GM18909 (cell line): ENCODE results near the gene ANGPTL5.
"Not testable (repeated sequence)": the region's sequence is repeated elsewhere in the genome, so short reads cannot be mapped to it uniquely, and the experiment has no call there.

Experiments
- ATAC-seq: cut with Tn5 transposase; IDR thresholded peaks from one replicate; pipeline ENCODE4 v1.9.1; 2021; ENCODE audit warnings: mild to moderate bottlenecking; ENCODE audit not compliant: unreplicated experiment, poor library complexity

The ANGPTL5 gene

GRCh38 chr11:101894505-101894904 lies 21.8 kb downstream of the ANGPTL5 start:
- ATAC-seq: no peak

- no peak for ATAC-seq
Measured at GRCh38 chr11:101889767-101890166, 26.6 kb downstream of the ANGPTL5 start.

DNA sequence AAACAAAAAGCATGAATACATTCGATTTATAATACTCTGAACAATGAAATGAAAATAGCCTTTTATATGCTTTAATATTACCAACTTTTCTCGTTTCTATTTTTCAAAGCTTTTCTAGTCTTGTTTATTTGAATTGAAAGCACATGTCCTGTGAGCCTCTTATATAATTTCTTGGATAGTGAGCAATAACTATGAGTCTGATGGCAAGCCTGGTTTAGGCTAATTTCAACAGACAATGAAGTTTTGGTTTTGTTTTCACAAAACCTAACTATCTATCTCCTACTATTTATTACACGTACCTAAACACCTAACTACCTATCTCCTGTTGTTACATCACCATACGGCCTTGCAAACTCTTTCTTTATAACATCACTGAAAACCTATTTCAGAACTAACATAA lies 30.7 kb downstream of the ANGPTL5 start:
- ATAC-seq: no peak

DNA sequence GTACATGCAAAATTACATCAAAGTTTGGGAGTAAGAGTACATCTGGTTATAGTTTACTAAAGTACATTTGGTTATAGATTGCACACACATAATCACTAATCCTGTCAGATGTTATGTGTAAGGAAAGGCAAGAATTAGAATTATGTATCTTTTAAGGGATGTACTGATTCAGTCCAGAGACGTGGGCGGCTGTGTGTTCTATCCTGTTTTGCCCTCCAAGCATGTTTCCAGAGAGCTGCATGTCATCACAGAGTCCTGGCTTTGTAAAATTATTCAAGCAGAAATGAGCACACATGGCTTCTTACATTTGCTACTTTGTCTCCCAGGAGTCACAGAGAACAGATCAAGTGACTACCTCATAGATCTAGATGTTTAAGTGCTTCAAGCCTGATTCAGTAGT lies 34.7 kb downstream of the ANGPTL5 start:
- ATAC-seq: no peak

DNA sequence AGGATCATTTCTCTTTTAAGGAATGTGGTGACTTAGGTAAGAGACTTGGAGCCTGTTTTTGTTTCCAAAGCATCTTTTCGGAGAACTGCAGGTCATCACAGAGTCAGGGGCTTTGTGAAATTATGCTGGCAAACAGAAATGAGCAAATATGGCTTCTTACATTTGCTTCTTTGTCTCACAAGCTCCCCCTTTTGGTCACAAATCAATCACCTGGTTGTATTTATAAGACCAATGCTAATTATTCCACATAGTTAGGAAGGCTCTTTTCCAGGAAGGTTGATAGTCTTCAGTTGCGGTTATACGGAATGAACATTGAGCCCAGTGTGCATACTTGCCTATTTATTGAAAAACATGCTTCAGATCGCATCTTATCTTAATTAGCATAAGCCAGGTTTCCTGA lies 36.1 kb downstream of the ANGPTL5 start:
- ATAC-seq: peak; percentile 55

DNA sequence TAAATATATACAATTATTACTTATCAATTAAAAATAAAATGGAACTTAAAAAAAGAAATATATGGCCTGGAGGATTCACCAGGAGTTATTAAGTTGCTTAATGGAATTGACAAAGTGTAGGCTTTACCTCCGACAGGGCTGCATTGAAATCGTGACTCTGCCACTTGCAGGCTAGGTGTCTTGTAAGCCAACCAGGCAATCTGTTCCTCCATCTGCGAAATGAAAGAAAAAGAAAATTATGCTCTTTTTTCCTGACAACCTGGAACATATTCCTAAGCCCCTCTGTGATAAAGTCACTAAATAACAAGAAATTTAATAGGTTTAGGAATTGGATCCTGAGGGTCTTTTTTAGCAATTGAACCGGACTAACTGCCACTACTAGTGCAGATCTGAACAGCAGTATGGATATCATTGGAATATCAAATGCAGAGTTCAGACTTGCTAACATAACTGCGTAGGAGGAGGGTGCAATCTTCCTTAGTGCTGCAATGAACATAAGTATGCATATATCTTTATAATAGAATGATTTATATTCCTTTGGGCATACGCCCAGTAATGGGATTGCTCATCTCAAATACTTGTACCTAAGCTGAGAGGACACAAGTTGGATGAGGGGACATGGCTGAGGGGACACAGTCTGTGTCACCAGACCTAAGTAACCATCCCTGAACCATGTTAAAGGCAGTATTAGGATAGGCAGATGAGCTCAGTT lies 44.0 kb downstream of the ANGPTL5 start:
- ATAC-seq: no peak

DNA sequence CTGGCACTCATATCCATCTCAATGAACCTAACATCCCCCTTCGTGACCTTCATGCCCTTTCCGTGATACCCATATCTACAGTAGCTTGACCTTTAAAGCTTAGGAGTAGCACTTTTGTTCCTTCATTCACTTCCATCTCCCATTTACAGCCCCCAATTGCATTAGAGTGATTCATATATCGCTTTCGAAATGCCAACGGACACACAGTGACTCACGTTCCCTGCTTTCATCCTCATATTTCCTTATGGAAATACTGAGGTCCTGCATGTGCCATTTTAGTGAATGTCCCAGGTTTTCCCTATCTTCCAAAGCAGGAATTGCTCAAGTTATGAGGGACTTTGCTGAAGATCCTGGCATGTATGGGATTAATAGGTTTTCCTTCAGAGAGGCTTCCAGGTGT lies 45.8 kb downstream of the ANGPTL5 start:
- no peak for ATAC-seq

GRCh38 chr11:101867951-101868350 lies 48.4 kb downstream of the ANGPTL5 start:
- no peak for ATAC-seq

DNA sequence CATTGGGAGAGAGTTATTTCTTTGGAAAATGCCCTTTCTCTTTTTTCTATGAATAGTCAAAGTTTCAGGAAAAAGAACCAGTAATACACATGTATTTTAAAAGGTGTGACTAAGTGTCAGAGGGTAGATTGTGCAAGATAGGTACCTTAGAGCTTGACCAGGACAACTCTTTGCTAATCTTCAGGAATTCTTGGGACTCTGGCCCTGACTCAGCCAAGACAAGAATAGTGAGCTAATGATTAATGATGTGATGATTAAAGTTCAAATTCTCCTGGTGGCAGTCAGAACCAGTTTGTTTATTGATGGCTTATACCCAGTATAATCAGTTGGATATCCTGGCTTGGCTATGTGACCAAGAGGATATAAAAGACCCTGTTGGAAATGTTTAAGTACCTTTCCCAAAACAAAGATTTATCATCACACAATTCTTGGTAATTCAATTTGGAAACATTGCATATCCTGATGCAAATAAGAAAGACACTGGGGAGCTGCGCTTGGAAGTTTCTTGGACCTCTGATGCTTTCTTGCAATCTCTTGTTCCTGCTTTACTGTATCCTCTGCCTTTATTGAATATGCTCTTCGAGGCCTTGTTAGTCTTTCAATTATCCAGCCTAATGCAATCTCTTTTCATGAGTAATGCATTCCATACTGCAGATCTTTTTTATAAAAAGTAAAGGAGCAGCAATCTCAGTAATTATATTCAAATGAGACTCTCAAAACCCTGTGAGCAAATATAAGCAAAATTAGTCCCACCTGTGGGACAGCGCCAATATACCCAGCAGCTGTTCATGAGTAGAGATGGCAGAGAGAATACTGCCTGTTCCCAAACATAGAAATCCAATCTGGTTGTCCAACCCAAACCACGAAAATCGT lies 49.5 kb downstream of the ANGPTL5 start:
- no peak for ATAC-seq

DNA sequence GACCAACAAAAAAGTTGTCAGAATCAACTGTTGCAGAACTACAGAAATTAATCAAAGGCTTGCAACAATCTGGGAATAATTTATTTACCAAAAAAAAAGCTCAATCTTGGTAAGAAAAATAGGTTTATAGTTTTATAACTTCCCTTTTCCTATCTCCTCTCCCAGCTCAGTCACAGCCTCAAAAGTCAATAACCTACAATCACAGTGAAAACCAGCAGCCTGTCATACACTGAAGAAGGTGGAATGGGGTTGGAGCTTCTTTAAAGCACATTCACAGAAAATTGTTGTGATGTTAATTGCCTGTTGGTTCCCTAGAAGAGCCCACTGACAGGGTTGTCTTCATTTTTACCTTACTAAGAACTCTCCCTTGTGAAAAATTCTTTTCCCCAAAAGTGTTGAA lies 52.2 kb downstream of the ANGPTL5 start:
- no peak for ATAC-seq

DNA sequence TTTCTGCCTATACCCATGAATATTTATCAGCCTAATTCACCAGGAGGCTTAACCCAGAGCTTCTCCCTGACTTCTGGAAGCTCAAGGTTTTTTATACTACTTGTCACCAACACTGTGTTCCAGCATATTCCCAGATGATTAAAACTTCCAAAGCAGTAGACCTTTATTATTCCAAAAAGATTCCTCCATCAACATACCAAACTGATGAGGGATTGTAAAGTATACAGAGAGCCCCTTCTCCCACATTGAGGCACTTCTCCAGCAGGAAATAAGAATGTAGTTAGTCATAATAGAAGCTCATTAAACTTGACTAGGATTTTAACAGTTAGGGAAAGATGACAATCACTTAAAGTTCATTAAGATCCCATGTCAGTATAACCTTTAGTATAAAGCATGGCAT lies 53.0 kb downstream of the ANGPTL5 start:
- no peak for ATAC-seq

DNA sequence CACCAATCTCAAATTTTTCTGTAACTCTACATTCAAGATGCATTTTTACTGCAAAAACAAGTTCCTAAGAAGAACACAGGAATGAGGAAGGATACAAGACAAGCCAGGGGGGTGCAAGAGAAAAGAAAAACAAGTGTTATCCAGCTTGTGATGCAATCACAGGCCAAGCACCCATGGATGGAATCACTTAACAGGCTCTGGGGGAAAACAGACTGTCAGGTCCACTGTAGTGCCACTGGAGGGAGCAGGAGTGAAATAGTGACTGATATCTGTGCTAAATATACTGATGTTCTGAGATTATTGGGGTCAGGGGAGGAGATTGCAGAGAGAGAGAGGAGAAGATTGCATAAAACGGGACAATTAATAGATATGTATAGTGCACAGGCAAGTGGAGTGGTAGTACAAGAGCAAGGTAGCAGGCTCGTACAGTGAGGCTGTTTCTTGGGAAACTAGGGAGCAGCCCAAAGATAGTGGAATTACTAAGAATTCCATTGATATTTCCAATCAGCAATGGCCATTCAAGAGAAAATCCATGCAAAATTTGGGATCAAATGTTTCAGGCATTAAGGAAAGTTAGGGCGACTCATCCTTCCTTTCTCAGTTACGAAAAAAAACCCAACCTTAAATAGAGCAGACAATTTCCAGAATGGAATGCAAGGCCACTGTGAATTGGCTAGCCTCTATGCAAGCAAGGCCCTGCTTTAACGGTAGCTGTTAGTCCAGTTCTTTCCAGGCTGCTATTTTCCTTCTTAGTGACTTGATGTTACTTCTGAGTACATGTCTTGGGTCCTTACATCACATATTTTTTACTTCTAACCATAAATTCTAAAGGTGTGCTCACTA lies 53.7 kb downstream of the ANGPTL5 start:
- ATAC-seq: no peak

- ATAC-seq: peak; percentile 88
Measured at GRCh38 chr11:101860696-101861427, 55.5 kb downstream of the ANGPTL5 start.

GRCh38 chr11:101852260-101852659 lies 64.1 kb downstream of the ANGPTL5 start:
- ATAC-seq: not testable (repeated sequence)

GRCh38 chr11:101848262-101848661 lies 68.1 kb downstream of the ANGPTL5 start:
- no peak for ATAC-seq

- no peak for ATAC-seq
Measured at GRCh38 chr11:101844608-101845007, 71.7 kb downstream of the ANGPTL5 start.

DNA sequence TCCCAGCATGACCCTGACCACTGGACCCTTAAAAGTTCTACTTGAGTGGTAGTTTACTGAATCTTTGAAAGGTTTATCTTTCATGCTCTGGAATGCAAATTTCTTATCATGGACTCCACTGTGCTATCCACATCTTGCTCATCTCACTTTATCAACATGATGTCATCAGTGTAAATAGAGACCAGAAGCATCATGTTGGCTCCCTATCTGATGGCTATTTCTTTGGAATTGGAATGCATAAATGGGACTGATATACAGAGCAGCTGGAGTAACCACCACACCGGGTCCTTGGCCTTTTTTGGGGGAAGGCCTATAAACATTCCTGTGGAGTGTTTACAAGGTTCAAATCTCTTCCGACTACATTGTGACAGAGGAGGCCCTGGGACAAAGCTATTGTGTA lies 75.6 kb downstream of the ANGPTL5 start:
- ATAC-seq: no peak
